GM12878 (cell line): Measurements from ENCODE around the gene ZSWIM6. TPM values are rescaled to one million over a fixed set of nuclear protein-coding genes. Genes with fewer than 3 reads are reported as not detected.

Experiments used
- ATAC-seq: fragments of 200-7000 bp; cut with Tn5 transposase; 3 replicates; pipeline ENCODE4 v1.9.1; 2020; ENCODE audit warnings: mild to moderate bottlenecking, moderate library complexity
- BruUV-seq: library from RNA; stranded (reverse); fragments of 400-500 nt; replicated peaks from 2 replicates; lab custom pipeline; 2021; lab: Mats Ljungman, UMichigan
- CTCF ChIA-PET: fragments of 300-600 bp; sonication (Branson Sonifier 250); formaldehyde crosslinking; extraction: SDS; loops from one replicate; lab custom pipeline; 2021; ENCODE audit warnings: inconsistent platforms; lab: Yijun Ruan, JAX
- POLR2A ChIA-PET: fragments of 350-600 bp; formaldehyde crosslinking; extraction: SDS; loops from one replicate; lab custom pipeline; 2021; ENCODE audit warnings: inconsistent platforms; lab: Charles Lee
- RAD21 ChIA-PET: fragments of 300-600 bp; sonication (Branson Sonifier 250); formaldehyde crosslinking; loops from one replicate; lab custom pipeline; 2023; ENCODE audit warnings: antibody characterized with exemption; ENCODE audit not compliant: unreplicated experiment; lab: Charles Lee
- SMC1A ChIA-PET: fragments of 300-600 bp; sonication (Branson Sonifier 250); formaldehyde crosslinking; loops from one replicate; lab custom pipeline; 2023; ENCODE audit not compliant: unreplicated experiment, uncharacterized antibody; lab: Charles Lee
- DNase-seq: peaks from one replicate; pipeline ENCODE4 v3.0.0-alpha.2; 2011; ENCODE audit warnings: low read depth, low spot score
- FAIRE-seq: peaks from 3 replicates; lab custom pipeline; 2011; peaks lifted over from hg19 to GRCh38; lab: Jason Lieb, UNC
- H2AFZ ChIP-seq: 2 replicates; pipeline ENCODE4 v1.6.0; 2011; ENCODE audit warnings: low read depth, low read length, control low read depth; ENCODE audit not compliant: control insufficient read depth
- H3K27ac ChIP-seq: 2 replicates; pipeline ENCODE4 v1.5.1; 2011; ENCODE audit warnings: control low read depth; ENCODE audit not compliant: control insufficient read depth, insufficient read depth
- H3K27me3 ChIP-seq, 2 experiments: replicated peaks in 1 of 2; 2 replicates each; pipeline versions ENCODE4 v1.6.0 to v1.6.1; 2011; ENCODE audit warnings: low read length in 1 of 2; ENCODE audit not compliant: control insufficient read depth in 2 of 2, insufficient read depth in 2 of 2
- H3K36me3 ChIP-seq, 2 experiments: 2 replicates each; pipeline ENCODE4 v1.5.1; 2011; ENCODE audit warnings: low read length in 1 of 2; ENCODE audit not compliant: control insufficient read depth in 2 of 2, insufficient read depth in 2 of 2
- H3K4me1 ChIP-seq: 2 replicates; pipeline ENCODE4 v1.6.1; 2011; ENCODE audit warnings: mild to moderate bottlenecking, low read length, moderate library complexity, mixed read lengths; ENCODE audit not compliant: control insufficient read depth, insufficient read depth
- H3K4me2 ChIP-seq: 2 replicates; pipeline ENCODE4 v1.6.0; 2011; ENCODE audit warnings: control low read depth; ENCODE audit not compliant: control insufficient read depth, insufficient read depth
- H3K4me3 ChIP-seq: fragments of 200-600 bp; sonication (generic); 2 replicates; pipeline ENCODE4 v1.5.1; 2016
- H3K79me2 ChIP-seq: 2 replicates; pipeline ENCODE4 v1.6.0; 2011; ENCODE audit warnings: low read length; ENCODE audit not compliant: control insufficient read depth, insufficient read depth
- H3K9ac ChIP-seq: 2 replicates; pipeline ENCODE4 v1.8.0; 2011; ENCODE audit warnings: low read length, control low read depth, mixed read lengths; ENCODE audit not compliant: control insufficient read depth, insufficient read depth
- H3K9me3 ChIP-seq: replicated peaks from 3 replicates; pipeline ENCODE4 v1.5.1; 2011; ENCODE audit warnings: mild to moderate bottlenecking, low read length; ENCODE audit not compliant: control insufficient read depth, insufficient read depth
- H4K20me1 ChIP-seq: 2 replicates; pipeline ENCODE4 v1.6.0; 2011; ENCODE audit not compliant: control insufficient read depth, insufficient read depth
- CEBPZ ChIP-seq: fragments of 150-350 bp; IDR thresholded peaks from 2 replicates; pipeline ENCODE4 v1.6.1; 2016; ENCODE audit warnings: low read depth, low read length
- SIN3A ChIP-seq: IDR thresholded peaks from 2 replicates; pipeline ENCODE4 v1.6.1; 2012; ENCODE audit warnings: low read depth, low read length, improper control_type of control experiment
- SMC3 ChIP-seq: IDR thresholded peaks from 2 replicates; pipeline ENCODE4 v1.6.1; 2011; ENCODE audit warnings: low read length, improper control_type of control experiment, borderline replicate concordance
- TBL1XR1 ChIP-seq: IDR thresholded peaks from 2 replicates; pipeline ENCODE4 v1.6.1; 2012; ENCODE audit warnings: low read depth, low read length, improper control_type of control experiment
- WRNIP1 ChIP-seq: IDR thresholded peaks from 2 replicates; pipeline ENCODE4 v1.6.1; 2011; ENCODE audit warnings: low read depth, low read length, improper control_type of control experiment, borderline replicate concordance
- ZSCAN29 ChIP-seq: fragments of 450-650 bp; IDR thresholded peaks from 2 replicates; pipeline ENCODE4 v1.6.1; 2017; ENCODE audit warnings: mild to moderate bottlenecking, moderate library complexity
- WGBS: methylation state at CpG from one replicate; pipeline ENCODE4 v1.1.6; 2016; ENCODE audit warnings: low lambda C conversion rate; ENCODE audit not compliant: insufficient replicate concordance, insufficient coverage; ENCODE audit errors: missing lambda C conversion rate; 5-methylcytosine and 5-hydroxymethylcytosine counted together
- in situ Hi-C: fragments of 300-500 bp; cut with MboI; formaldehyde crosslinking; loops from 9 replicates; pipeline ENCODE4 v1.14.3; 2018; ENCODE audit warnings: mixed read lengths
- intact Hi-C: fragments of 100-400 bp; cut with micrococcal nuclease; formaldehyde crosslinking; loops from one replicate; pipeline ENCODE4 v1.14.2; 2022; ENCODE audit not compliant: unreplicated experiment
- polyA plus RNA-seq, 11 experiments: library from polyadenylated mRNA; depleted of rRNA in 4 of 11; unstranded in 6 of 11; stranded (reverse) in 5 of 11; fragments of >200 nt; fragmentation: Nextera tagmentation in 4 of 11; fragmentation: Illumina TruSeq in 1 of 11; extraction: Ambion mirVana in 4 of 11; extraction: Trizol in 1 of 11; gene quantifications; 1 replicate in 1 of 11; 2 replicates in 10 of 11; pipeline versions ENCODE4 v1.2.1 to v1.2.3, GENCODE V29; 2011 to 2016; ENCODE audit warnings: inconsistent platforms in 2 of 11, missing spikeins in 2 of 11, low read depth in 1 of 11
- total RNA-seq, 4 experiments: library from RNA; depleted of rRNA in 3 of 4; stranded (reverse); fragments of >200 nt in 3 of 4; fragmentation: Illumina TruSeq in 1 of 4; extraction: Trizol in 1 of 4; gene quantifications; 2 replicates each; pipeline versions ENCODE4 v1.2.1 to v1.2.3, GENCODE V29; 2013 to 2021

ZSWIM6 gene
- total and polyA plus RNA-seq, 10 of the 15 experiments (the other 5 are each of a cell fraction or from before 2014, with no cell fraction given): 0.53 to 6.2 (median 3.4) TPM

GRCh38 chr5:61449804-61450492, 117.9 kb downstream of the ZSWIM6 start:
- FAIRE-seq: no peak
- Histone ChIP-seq H3K4me1 (no peaks in the 10 kb centered on the region), H3K9ac (no peak overlapping the region), H3K9me3 (no peaks in the 10 kb centered on the region; the same call in 2 of the 3 replicates), H3K36me3 (no peaks in the 10 kb centered on the region), H3K4me2 (no peak overlapping the region), H3K79me2 (no peaks in the 10 kb centered on the region), H2AFZ (no peak overlapping the region), H3K4me3 (no peak overlapping the region), H3K27me3 (no peaks in the 10 kb centered on the region), H4K20me1 (no peaks in the 10 kb centered on the region), H3K27ac (no peak overlapping the region)
- intact Hi-C loops (no loop called here), in situ Hi-C loops (no loop called here)
- RAD21 ChIA-PET: no interaction called here
- SMC1A ChIA-PET: interaction anchor here (1.5 kb wide), 2 partner anchors 13 to 18 kb away, joined by 5 read pairs; no protein-coding TSS in a partner anchor
- 23% methylated on average over 2 of the region's 2 CpGs for WGBS
- POLR2A ChIA-PET: no interaction called here
- CTCF ChIA-PET: interaction anchor here (1.3 to 1.6 kb wide), 2 partner anchors 10 to 14 kb away, joined by 3 to 5 read pairs; no protein-coding TSS in a partner anchor
- no TSS peak for BruUV-seq
- ATAC-seq: no peak
- no peak for DNase-seq
- no peak for TF ChIP-seq TBL1XR1

- ChIA-PET CTCF (interaction anchor here (0.5 to 1.6 kb wide), 3 partner anchors 11 to 489 kb away, joined by 3 to 5 read pairs (median 4); no protein-coding TSS in a partner anchor), RAD21 (no interaction called here), POLR2A (no interaction called here), SMC1A (interaction anchor here (0.7 to 1.5 kb wide), 6 partner anchors 10 to 34 kb away, joined by 3 to 5 read pairs (median 4); no protein-coding TSS in a partner anchor)
- FAIRE-seq (no peak), ATAC-seq (no peak), DNase-seq (no peak)
- Histone ChIP-seq H4K20me1 (no peaks in the 10 kb centered on the region), H3K4me2 (no peak overlapping the region), H3K79me2 (no peaks in the 10 kb centered on the region), H3K27ac (no peak overlapping the region), H3K9me3 (no peaks in the 10 kb centered on the region; the same call in 2 of the 3 replicates), H3K9ac (no peak overlapping the region), H3K4me3 (no peak overlapping the region), H3K4me1 (no peaks in the 10 kb centered on the region), H3K27me3 (no peaks in the 10 kb centered on the region), H2AFZ (no peak overlapping the region), H3K36me3 (no peaks in the 10 kb centered on the region)
- 50% methylated on average over 1 of the region's 1 CpG for WGBS
- intact Hi-C loops: no loop called here
- no TSS peak for BruUV-seq
- no peak for TF ChIP-seq WRNIP1
- no peak for TF ChIP-seq SIN3A
- TF ChIP-seq CEBPZ: no peak
- TF ChIP-seq SMC3: no peak
- TF ChIP-seq ZSCAN29: no peak
- in situ Hi-C loops: no loop called here
Measured at GRCh38 chr5:61450493-61451279, 118.6 kb downstream of the ZSWIM6 start.
